ENCODE data around the gene AOC2.

GRCh38 chr17:42853968-42854790 lies 9.8 kb downstream of the AOC2 start:
- TF ChIP-seq ZBTB11 (CRISPR knock-in tag; IDR thresholded peaks at IDR 0.05) = no peak
- no peak for TF ChIP-seq MTA2 (IDR thresholded peaks at IDR 0.05; ENCODE audit: low read depth)
- TF ChIP-seq ZBTB33 (IDR thresholded peaks at IDR 0.05) = no peak
- TF ChIP-seq RAD21 (IDR thresholded peaks at IDR 0.05; ENCODE audit: insufficient read depth, low read depth, low read length) = no peak
- no peak for TF ChIP-seq ATF2 (IDR thresholded peaks at IDR 0.05; ENCODE audit: low read length)
- no peak for TF ChIP-seq CTCF (IDR thresholded peaks at IDR 0.05 in 2 of 3, conservative IDR thresholded peaks at IDR 0.05 in 1 of 3; ENCODE audit: control insufficient read depth in 2 of 3, extremely low read depth in 1 of 3, insufficient read depth in 1 of 3, low read depth in 3 of 3, low read length in 3 of 3)

Measured in GM12878 (cell line).